H9 (cell line): ENCODE results near the gene ZNF248. TPM values are rescaled to one million over a fixed set of nuclear protein-coding genes. Genes with fewer than 3 reads are reported as not detected.

Experiments
- DNase-seq: peaks from one replicate; pipeline ENCODE4 v3.0.0-alpha.2; 2017
- H2AFZ ChIP-seq: one replicate; pipeline ENCODE4 v1.6.1; 2013; ENCODE audit warnings: mild to moderate bottlenecking, low read length, control low read depth, moderate library complexity
- H2AK5ac ChIP-seq: 2 replicates; pipeline ENCODE4 v1.6.1; 2013; ENCODE audit warnings: low read length, control low read depth, mixed read lengths; ENCODE audit not compliant: insufficient read length
- H2BK120ac ChIP-seq: one replicate; pipeline ENCODE4 v1.6.1; 2013; ENCODE audit warnings: low read depth, mild to moderate bottlenecking, low read length, control low read depth, inconsistent platforms; ENCODE audit not compliant: poor library complexity, severe bottlenecking
- H2BK12ac ChIP-seq: 2 replicates; pipeline ENCODE4 v1.6.1; 2013; ENCODE audit warnings: low read length, control low read depth, mixed read lengths, low read depth; ENCODE audit not compliant: insufficient read length
- H2BK15ac ChIP-seq: 2 replicates; pipeline ENCODE4 v1.6.1; 2013; ENCODE audit warnings: low read depth, low read length, control low read depth
- H2BK20ac ChIP-seq: one replicate; pipeline ENCODE4 v1.6.1; 2013; ENCODE audit warnings: low read depth, mild to moderate bottlenecking, low read length, control low read depth, inconsistent platforms; ENCODE audit not compliant: poor library complexity, severe bottlenecking
- H2BK5ac ChIP-seq: 2 replicates; pipeline ENCODE4 v1.6.1; 2013; ENCODE audit warnings: low read length, control low read depth, mixed read lengths; ENCODE audit not compliant: insufficient read length
- H3K14ac ChIP-seq: 2 replicates; pipeline ENCODE4 v1.6.1; 2013; ENCODE audit warnings: low read length, control low read depth; ENCODE audit not compliant: insufficient read depth
- H3K18ac ChIP-seq: 2 replicates; pipeline ENCODE4 v1.6.1; 2013; ENCODE audit warnings: low read depth, mild to moderate bottlenecking, mixed read lengths, low read length, control low read depth; ENCODE audit not compliant: insufficient read length
- H3K23ac ChIP-seq: 2 replicates; pipeline ENCODE4 v1.6.1; 2013; ENCODE audit warnings: low read length, control low read depth, mixed read lengths, low read depth; ENCODE audit not compliant: insufficient read length
- H3K23me2 ChIP-seq: 2 replicates; pipeline ENCODE4 v1.6.1; 2013; ENCODE audit warnings: low read depth, mild to moderate bottlenecking, mixed read lengths, low read length, control low read depth; ENCODE audit not compliant: insufficient read length, poor library complexity, severe bottlenecking
- H3K27ac ChIP-seq: 2 replicates; pipeline ENCODE4 v1.5.1; 2013; ENCODE audit warnings: low read length, control low read depth, mixed read lengths, low read depth; ENCODE audit not compliant: insufficient read length
- H3K27me3 ChIP-seq: 2 replicates; pipeline ENCODE4 v1.6.1; 2013; ENCODE audit warnings: low read length, control low read depth, inconsistent platforms; ENCODE audit not compliant: insufficient read depth
- H3K4ac ChIP-seq: 2 replicates; pipeline ENCODE4 v1.6.1; 2013; ENCODE audit warnings: low read depth, mild to moderate bottlenecking, control low read depth, inconsistent platforms, low read length, moderate library complexity
- H3K4me1 ChIP-seq: 2 replicates; pipeline ENCODE4 v1.6.1; 2013; ENCODE audit warnings: low read length, control low read depth, inconsistent platforms; ENCODE audit not compliant: insufficient read depth
- H3K4me2 ChIP-seq: 2 replicates; pipeline ENCODE4 v1.6.1; 2013; ENCODE audit warnings: low read length, control low read depth, mixed read lengths; ENCODE audit not compliant: insufficient read length, insufficient read depth
- H3K56ac ChIP-seq: 2 replicates; pipeline ENCODE4 v1.6.1; 2013; ENCODE audit warnings: low read depth, mild to moderate bottlenecking, mixed read lengths, low read length, control low read depth; ENCODE audit not compliant: insufficient read length
- H3K79me1 ChIP-seq: 2 replicates; pipeline ENCODE4 v1.6.1; 2013; ENCODE audit warnings: low read depth, mild to moderate bottlenecking, moderate library complexity, low read length, control low read depth, inconsistent platforms; ENCODE audit not compliant: insufficient read depth, poor library complexity, severe bottlenecking
- H3K79me2 ChIP-seq: 2 replicates; pipeline ENCODE4 v1.6.1; 2013; ENCODE audit warnings: low read length, control low read depth, inconsistent platforms; ENCODE audit not compliant: insufficient read depth
- H3K9ac ChIP-seq: 2 replicates; pipeline ENCODE4 v1.6.1; 2013; ENCODE audit warnings: low read length, control low read depth, mixed read lengths; ENCODE audit not compliant: insufficient read length; ENCODE audit errors: extremely low read depth
- H3K9me3 ChIP-seq: one replicate; pipeline ENCODE4 v1.6.1; 2013; ENCODE audit warnings: low read depth, low read length, inconsistent platforms; ENCODE audit not compliant: control insufficient read depth
- H3T11ph ChIP-seq: one replicate; pipeline ENCODE4 v1.6.1; 2013; ENCODE audit warnings: mild to moderate bottlenecking, low read length, control low read depth, inconsistent platforms
- H4K20me1 ChIP-seq: one replicate; pipeline ENCODE4 v1.6.1; 2013; ENCODE audit not compliant: control insufficient read depth, insufficient read length, insufficient read depth
- H4K5ac ChIP-seq: 2 replicates; pipeline ENCODE4 v1.6.1; 2013; ENCODE audit warnings: low read depth, mild to moderate bottlenecking, mixed read lengths, low read length, control low read depth; ENCODE audit not compliant: insufficient read length
- H4K8ac ChIP-seq: replicated peaks from 2 replicates; pipeline ENCODE4 v1.6.1; 2013; ENCODE audit warnings: low read length, control low read depth, mixed read lengths, low read depth; ENCODE audit not compliant: insufficient read length
- H4K91ac ChIP-seq: 2 replicates; pipeline ENCODE4 v1.6.1; 2013; ENCODE audit warnings: low read depth, mild to moderate bottlenecking, moderate library complexity, mixed read lengths, low read length, control low read depth; ENCODE audit not compliant: insufficient read length
- H3K27ac Mint-ChIP-seq, 3 experiments: 2 replicates in 2 of 3; 3 replicates in 1 of 3; pipeline ENCODE4 v1.8.0; 2020 to 2021; ENCODE audit warnings: mixed read lengths in 3 of 3, mild to moderate bottlenecking in 1 of 3, moderate library complexity in 1 of 3
- H3K27me3 Mint-ChIP-seq: 2 replicates; pipeline ENCODE4 v1.8.0; 2021; ENCODE audit warnings: low read depth, mild to moderate bottlenecking, moderate library complexity, mixed read lengths
- H3K36me3 Mint-ChIP-seq, 3 experiments: 2 replicates in 2 of 3; 3 replicates in 1 of 3; pipeline ENCODE4 v1.8.0; 2020 to 2021; ENCODE audit warnings: low read depth in 3 of 3, mixed read lengths in 3 of 3; ENCODE audit not compliant: insufficient read depth in 1 of 3
- H3K4me1 Mint-ChIP-seq, 2 experiments: 2 replicates each; pipeline ENCODE4 v1.8.0; 2020; ENCODE audit warnings: mixed read lengths in 2 of 2
- H3K4me3 Mint-ChIP-seq, 2 experiments: 2 replicates in 1 of 2; 3 replicates in 1 of 2; pipeline ENCODE4 v1.8.0; 2020 to 2021; ENCODE audit warnings: mild to moderate bottlenecking in 2 of 2, mixed read lengths in 2 of 2, moderate library complexity in 1 of 2
- H3K9me3 Mint-ChIP-seq, 2 experiments: 2 replicates in 1 of 2; 3 replicates in 1 of 2; pipeline ENCODE4 v1.8.0; 2020; ENCODE audit warnings: mild to moderate bottlenecking in 2 of 2, mixed read lengths in 2 of 2, moderate library complexity in 1 of 2
- CTCF ChIP-seq: fragments of 200-600 bp; sonication (generic); conservative IDR thresholded peaks from 3 replicates; pipeline ENCODE4 v1.8.0; 2021; ENCODE audit warnings: antibody characterized with exemption, mild to moderate bottlenecking
- WGBS: extraction: QIAGEN DNeasy Blood & Tissue Kit; methylation state at CpG from one replicate; pipeline ENCODE4 v1.1.7; 2013; ENCODE audit warnings: missing lambda C conversion rate, low lambda C conversion rate, mixed read lengths; ENCODE audit not compliant: insufficient read length; ENCODE audit errors: extremely low coverage; 5-methylcytosine and 5-hydroxymethylcytosine counted together
- total RNA-seq: library from RNA; stranded (reverse); gene quantifications from 2 replicates; pipeline ENCODE4 v1.2.1, GENCODE V29; 2021

The ZNF248 gene
- total RNA-seq, 1 experiment from 2014 or later, result 5.4 TPM

GRCh38 chr10:37906382-37906781 is 49.0 kb upstream of the ZNF248 start:
- Histone ChIP-seq H3K4me2 (no peak overlapping the region), H3K23me2 (no peaks in the 10 kb centered on the region)

More at GRCh38 chr10:37906382-37906781, 49.0 kb upstream of the ZNF248 start:
- H3K9me3 Mint-ChIP-seq, result peaks cover 76 to 78% of the 10 kb centered on the region in 2 experiments
- Histone ChIP-seq H3K18ac (no peak overlapping the region), H2BK12ac (no peak overlapping the region), H2BK120ac (no peak overlapping the region), H2AK5ac (no peak overlapping the region), H4K5ac (no peak overlapping the region), H3K9ac (no peak overlapping the region), H3K56ac (no peak overlapping the region), H3K9me3 (peaks cover 15% of the 10 kb centered on the region), H3K27me3 (no peaks in the 10 kb centered on the region), H3K27ac (no peak overlapping the region), H3K23ac (no peak overlapping the region), H4K8ac (no peak overlapping the region), H3K4ac (no peak overlapping the region), H2AFZ (no peak overlapping the region), H2BK5ac (no peak overlapping the region), H3K4me1 (no peaks in the 10 kb centered on the region), H4K20me1 (no peaks in the 10 kb centered on the region), H3K79me1 (no peaks in the 10 kb centered on the region), H2BK20ac (no peak overlapping the region), H4K91ac (no peak overlapping the region), H3K79me2 (no peaks in the 10 kb centered on the region), H3T11ph (no peak overlapping the region), H3K14ac (no peak overlapping the region), H2BK15ac (no peak overlapping the region)
- WGBS, result no CpG with 5 or more reads among the region's 2 CpGs
- DNase-seq, result no peak
- H3K36me3 Mint-ChIP-seq, result peaks cover 0 to 10% (median 3%) of the 10 kb centered on the region in 3 experiments; a peak in 4 of 7 replicates
- no peak overlapping the region for H3K4me3 Mint-ChIP-seq
- no peak overlapping the region for H3K27ac Mint-ChIP-seq
- H3K27me3 Mint-ChIP-seq, result no peaks in the 10 kb centered on the region
- TF ChIP-seq CTCF, result no peak
- H3K4me1 Mint-ChIP-seq, result no peaks in the 10 kb centered on the region
